ENCODE data around the gene ZNF765. TPM values are rescaled to one million over a fixed set of nuclear protein-coding genes. Genes with fewer than 3 reads are reported as not detected.

The ZNF765 gene
- 3.7 and 4.8 TPM in 2 replicates for polyA plus RNA-seq

DNA sequence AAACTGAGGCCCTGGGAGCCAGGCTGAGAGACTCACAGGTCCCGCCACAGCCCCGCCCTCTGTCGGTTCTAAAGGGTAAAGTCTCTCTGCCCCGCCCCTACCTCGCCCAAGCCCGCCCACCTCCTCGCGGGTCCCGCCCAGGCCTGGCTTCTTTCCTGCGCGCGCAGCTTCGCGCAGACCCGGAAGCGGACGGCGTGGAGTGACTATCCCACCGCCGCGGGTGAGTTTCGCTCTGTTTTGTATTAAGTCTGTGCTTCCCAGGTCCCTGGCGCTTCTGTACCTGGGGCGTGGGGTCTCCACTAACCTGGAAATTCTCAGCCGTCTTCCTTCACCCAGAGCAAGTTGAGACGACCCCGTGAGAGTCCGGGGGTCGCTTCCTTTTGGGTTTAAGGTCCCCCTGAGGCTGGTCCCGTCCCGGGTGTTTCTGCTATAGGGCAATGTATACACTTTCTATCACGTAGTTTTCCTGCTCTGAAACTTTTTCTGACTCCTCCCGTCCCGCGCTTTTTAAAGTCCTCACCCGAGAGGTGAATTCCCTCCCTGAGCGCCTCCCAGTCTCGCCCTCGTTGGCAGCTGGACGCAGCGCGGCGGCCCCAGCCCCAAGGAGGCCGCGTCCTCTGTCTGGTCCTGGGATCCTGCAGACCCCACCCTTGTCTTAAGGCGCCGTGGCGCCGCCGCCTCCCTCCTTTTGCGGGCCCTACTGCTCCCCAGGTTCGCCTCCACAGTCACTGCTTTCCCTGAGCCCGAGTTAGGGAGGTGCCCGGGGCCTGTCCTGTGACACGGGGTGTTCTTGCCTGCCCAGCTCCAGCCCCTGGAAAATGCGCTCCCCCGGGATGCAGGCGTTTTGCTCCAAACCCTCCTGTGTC is at the start of gene ZNF765:
TSS of gene ZNF765 (plus strand) at position 176 of the 866 bp plus-strand sequence. CDS start 2,867 bp downstream, outside the sequence.

DNA sequence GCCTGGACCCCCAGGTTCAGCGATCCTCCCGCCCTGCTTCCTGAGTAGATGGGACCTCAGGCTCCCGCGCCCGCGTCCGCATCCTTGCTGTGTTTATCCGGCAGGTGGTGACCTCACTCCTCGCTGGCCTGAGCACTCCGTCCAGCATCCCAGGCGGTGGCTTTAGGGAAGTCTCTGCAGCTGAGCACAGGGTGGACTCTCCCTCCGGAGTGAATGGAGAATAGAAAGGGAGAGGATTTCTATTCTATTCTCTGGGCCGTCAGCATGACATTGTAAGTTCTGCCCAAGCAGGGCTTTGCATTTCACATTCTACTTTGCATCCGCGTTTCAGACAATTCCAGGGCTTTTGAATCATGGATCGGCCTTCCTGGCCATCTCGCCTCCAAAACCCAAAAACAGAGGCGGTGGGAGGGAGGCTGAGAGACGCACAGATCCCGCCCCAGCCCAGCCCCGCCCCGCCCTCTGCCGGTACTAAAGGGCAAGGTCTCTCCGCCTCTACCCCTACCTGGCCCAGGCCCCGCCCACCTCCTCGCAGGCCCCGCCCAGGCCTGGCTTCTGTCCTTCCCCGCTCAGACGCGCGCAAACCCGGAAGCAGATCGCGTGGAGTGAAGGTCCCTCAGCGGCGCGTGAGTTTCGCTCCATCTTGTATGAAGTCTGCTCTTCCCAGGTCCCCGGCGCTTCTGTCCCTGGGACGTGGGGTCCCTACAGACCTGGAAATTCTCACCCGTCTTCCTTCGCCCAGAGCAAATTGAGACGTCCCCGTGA is 29.6 kb upstream of the ZNF765 start, which contains the start of gene ZNF525:
TSS of gene ZNF525 (plus strand) at position 572 of the 765 bp plus-strand sequence. CDS start 6,577 bp downstream, outside the sequence.

DNA sequence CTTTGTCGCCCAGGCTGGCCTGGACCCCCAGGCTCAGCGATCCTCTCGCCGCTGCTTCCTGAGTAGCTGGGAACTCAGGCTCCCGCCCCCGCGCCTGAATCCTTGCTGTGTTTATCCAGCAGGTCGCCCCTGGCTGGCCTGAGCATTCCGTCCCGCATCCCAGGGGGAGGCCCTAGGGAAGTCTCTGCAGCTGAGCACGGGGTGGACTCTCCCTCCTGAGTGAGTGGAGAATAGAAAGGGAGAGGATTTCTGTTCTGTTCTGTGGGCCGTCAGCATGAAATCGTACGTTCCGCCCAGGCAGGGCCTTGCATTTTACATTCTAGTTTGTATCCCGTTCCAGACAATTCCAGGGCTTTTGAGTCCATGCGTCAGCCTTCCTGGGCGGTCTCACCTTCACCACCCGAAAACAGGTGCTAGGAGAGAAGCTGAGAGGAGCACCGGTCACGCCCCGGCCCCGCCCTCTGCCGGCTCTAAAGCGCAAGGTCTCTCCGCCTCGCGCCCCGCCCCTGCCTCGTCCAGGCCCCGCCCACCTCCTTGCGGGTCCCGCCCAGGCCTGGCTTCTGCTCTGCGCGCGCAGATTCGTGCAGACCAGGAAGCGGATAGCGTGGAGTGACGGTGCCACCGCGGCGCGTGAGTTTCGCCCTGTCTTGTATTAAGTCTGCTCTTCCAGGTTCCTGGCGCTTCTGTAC is 36.6 kb downstream of the ZNF765 start, which contains the start of gene ZNF761:
TSS of gene ZNF761 (plus strand) at position 586 of the 689 bp plus-strand sequence. CDS start 15,285 bp downstream, outside the sequence.

DNA sequence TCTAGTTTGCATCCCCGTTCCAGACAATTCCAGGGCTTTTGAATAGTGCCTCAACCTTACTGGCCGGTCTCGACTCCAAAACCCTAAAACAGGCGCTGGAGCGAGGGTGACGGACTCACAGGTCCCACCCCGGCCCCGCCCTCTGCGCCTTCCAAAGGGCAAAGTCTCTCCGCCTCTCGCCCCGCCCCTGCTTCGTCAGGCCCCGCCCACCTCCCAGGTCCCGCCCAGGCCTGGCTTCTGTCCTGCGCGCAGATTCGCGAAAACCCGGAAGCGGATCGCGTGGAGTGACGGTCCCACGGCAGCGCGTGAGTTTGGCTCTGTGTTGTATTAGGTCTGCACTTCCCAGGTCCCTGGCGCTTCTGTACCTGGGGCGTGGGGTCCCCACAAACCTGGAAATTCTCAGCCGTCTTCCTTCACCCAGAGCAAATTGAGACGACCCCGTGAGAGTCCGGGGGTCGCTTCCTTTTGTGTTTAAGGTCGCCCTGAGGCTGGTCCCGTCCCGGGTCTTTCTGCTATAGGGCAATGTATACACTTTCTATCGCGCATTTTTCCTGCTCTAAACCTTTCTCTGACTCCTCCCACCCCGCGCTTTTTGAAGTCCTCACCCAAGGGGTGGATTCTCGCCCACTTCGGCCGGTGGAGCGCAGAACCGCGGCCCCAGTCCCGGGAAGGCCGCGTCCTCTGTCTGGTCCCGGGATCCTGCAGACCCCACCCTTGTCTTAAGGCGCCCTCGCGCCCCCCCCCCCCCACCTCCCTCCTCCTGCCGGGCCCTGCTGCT is 72.7 kb downstream of the ZNF765 start, which contains the start of gene ZNF813:
TSS of gene ZNF813 (plus strand) at position 249 of the 778 bp plus-strand sequence. CDS start 16,090 bp downstream, outside the sequence.

Other genes starting within 250 kb of the ZNF765 start
- 4.1 and 5.0 TPM in 2 replicates for gene ZNF347, start 236.1 kb upstream of the ZNF765 start, polyA plus RNA-seq
- 1.6 and 3.5 TPM in 2 replicates for gene ZNF665, start 201.8 kb upstream of the ZNF765 start, polyA plus RNA-seq
- 18.1 and 19.4 TPM in 2 replicates for gene ZNF677, start 140.3 kb upstream of the ZNF765 start, polyA plus RNA-seq
- gene VN1R2, start 136.9 kb upstream of the ZNF765 start, polyA plus RNA-seq, result not detected in 2 replicates
- not detected in 2 replicates for gene VN1R4, start 127.4 kb upstream of the ZNF765 start, polyA plus RNA-seq
- gene ZNF845, start 61.4 kb upstream of the ZNF765 start, polyA plus RNA-seq, result 1.9 and 3.6 TPM in 2 replicates
- 8.0 and 15.0 TPM in 2 replicates for gene ZNF525, start 29.4 kb upstream of the ZNF765 start, polyA plus RNA-seq
- 4.9 and 6.5 TPM in 2 replicates for gene ZNF761, start 36.8 kb downstream of the ZNF765 start, polyA plus RNA-seq
- 1.2 and 6.8 TPM in 2 replicates for gene ZNF813, start 72.6 kb downstream of the ZNF765 start, polyA plus RNA-seq
- 10.6 and 14.7 TPM in 2 replicates for gene ZNF331, start 143.0 kb downstream of the ZNF765 start, polyA plus RNA-seq
- gene DPRX, start 236.8 kb downstream of the ZNF765 start, polyA plus RNA-seq, result not detected in 2 replicates